Astrocyte of the cerebellum (primary cell): ENCODE data around the gene PDE7B.

Source experiments
- DNase-seq: peaks from one replicate; pipeline ENCODE4 v3.0.0-alpha.2; 2011; ENCODE audit warnings: low read depth
- H3K4me3 ChIP-seq: 2 replicates; pipeline ENCODE4 v1.5.1; 2011; ENCODE audit warnings: mild to moderate bottlenecking, low read depth, low read length, moderate library complexity
- in situ Hi-C: cut with HindIII; loops from 2 replicates; pipeline ENCODE4 v1.10.0; 2017; ENCODE audit warnings: low sequenced_read_pairs
- TF ChIP-seq, protein P1 (sequence below): IDR thresholded peaks from 2 replicates; pipeline ENCODE4 v1.5.1; 2012; ENCODE audit warnings: low read length, low read depth, moderate library complexity, mild to moderate bottlenecking; ENCODE audit errors: missing control alignments

The PDE7B gene

DNA sequence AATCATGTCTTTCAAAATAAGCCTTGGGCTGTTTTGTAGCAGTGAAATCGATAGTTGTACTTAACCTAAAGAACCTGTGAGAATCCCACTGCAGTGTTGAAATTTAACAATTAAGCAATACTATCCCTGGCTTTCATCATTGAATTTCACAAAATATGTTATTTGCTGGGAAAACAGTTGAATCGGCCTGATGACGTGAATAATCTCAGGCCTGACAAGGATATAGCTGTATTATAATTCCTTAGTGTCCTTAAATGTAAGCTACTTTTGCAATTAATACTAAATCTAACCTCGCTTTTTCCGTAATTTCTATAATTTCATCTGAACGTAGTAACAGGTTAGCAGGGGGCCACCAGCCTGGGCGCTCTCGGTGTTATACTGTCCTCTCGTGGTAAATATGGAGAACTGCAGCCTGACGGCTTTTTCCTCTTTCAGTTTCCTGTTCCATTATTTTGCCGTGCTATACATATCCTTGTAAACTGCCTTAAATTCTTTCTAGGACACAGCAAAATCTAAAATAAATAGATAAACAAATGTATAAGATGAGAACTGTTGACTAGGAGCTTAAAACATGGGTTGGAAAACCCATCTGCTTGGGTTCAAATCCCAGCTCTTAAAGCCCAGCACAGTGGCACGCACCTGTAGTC is 374.6 kb downstream of the PDE7B start:
- H3K4me3 ChIP-seq, result no peak overlapping the region
- in situ Hi-C loops, result loop anchor here (25.0 kb wide), 1 partner anchor 714 kb away; no protein-coding TSS in a partner anchor
- DNase-seq, result peak; percentile 53
- TF ChIP-seq, protein P1, sequence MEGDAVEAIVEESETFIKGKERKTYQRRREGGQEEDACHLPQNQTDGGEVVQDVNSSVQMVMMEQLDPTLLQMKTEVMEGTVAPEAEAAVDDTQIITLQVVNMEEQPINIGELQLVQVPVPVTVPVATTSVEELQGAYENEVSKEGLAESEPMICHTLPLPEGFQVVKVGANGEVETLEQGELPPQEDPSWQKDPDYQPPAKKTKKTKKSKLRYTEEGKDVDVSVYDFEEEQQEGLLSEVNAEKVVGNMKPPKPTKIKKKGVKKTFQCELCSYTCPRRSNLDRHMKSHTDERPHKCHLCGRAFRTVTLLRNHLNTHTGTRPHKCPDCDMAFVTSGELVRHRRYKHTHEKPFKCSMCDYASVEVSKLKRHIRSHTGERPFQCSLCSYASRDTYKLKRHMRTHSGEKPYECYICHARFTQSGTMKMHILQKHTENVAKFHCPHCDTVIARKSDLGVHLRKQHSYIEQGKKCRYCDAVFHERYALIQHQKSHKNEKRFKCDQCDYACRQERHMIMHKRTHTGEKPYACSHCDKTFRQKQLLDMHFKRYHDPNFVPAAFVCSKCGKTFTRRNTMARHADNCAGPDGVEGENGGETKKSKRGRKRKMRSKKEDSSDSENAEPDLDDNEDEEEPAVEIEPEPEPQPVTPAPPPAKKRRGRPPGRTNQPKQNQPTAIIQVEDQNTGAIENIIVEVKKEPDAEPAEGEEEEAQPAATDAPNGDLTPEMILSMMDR, result peak; percentile 100

GRCh38 chr6:136226674-136227377 is 375.3 kb downstream of the PDE7B start:
- in situ Hi-C loops, result loop anchor here (25.0 kb wide), 1 partner anchor 715 kb away; no protein-coding TSS in a partner anchor
- TF ChIP-seq, protein P1, result no peak
- no peak for DNase-seq
- no peak overlapping the region for H3K4me3 ChIP-seq

DNA sequence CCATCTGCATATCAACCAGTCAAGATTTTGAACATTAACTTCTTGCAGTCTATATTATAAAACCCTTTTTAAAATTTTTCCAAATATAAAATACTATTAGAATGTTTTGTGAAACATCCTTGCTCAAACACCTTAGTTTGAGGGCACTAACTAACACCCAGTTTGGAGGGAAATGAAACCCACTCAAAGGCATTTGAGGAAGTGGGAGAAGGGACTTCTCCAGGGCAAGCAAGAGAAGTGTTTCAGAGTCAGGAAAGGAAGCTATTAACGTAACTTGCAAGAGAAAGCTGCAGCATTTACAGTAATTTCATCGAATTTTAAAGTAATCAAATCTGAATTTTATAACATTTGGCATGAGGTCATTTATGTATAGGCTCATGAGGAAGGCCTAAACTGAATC is 377.3 kb downstream of the PDE7B start:
- in situ Hi-C loops, result loop anchor here (25.0 kb wide), 1 partner anchor 717 kb away; no protein-coding TSS in a partner anchor
- no peak for DNase-seq
- TF ChIP-seq, protein P1, result no peak
- H3K4me3 ChIP-seq, result no peak overlapping the region

DNA sequence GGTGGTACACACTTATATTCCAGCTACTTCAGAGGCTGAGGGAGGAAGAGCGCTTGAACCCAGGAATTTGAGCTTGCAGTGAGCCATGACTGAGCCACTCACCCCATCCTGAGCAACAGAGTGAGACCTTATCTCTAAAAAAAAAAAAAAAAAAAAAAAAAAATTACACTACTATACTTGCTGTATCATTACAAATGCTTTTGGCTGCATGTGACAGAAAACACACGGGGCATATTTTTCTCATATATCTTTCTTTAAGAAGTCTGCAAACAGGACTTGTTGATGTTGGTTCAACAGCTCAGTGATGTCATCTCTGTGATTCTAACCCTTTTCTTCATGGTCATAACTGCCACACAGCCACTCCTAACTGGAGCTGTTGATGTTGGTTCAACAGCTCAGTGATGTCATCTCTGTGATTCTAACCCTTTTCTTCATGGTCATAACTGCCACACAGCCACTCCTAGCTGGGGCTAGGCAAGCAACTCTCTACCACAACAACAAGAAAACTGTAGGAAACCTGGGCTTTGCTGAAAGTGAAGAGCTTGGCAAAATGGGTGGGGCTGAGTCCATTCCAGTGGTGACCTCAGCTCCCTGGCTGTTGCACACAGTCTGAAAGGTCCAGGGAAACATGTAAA is 378.8 kb downstream of the PDE7B start:
- no peak for DNase-seq
- TF ChIP-seq, protein P1, result no peak
- no peak overlapping the region for H3K4me3 ChIP-seq
- in situ Hi-C loops, result loop anchor here (25.0 kb wide), 1 partner anchor 718 kb away; no protein-coding TSS in a partner anchor

- TF ChIP-seq, protein P1, result no peak
- DNase-seq, result no peak
- no peak overlapping the region for H3K4me3 ChIP-seq
- in situ Hi-C loops, result loop anchor here (25.0 kb wide), 1 partner anchor 720 kb away; no protein-coding TSS in a partner anchor
Observed at GRCh38 chr6:136232701-136233100, 381.2 kb downstream of the PDE7B start.

DNA sequence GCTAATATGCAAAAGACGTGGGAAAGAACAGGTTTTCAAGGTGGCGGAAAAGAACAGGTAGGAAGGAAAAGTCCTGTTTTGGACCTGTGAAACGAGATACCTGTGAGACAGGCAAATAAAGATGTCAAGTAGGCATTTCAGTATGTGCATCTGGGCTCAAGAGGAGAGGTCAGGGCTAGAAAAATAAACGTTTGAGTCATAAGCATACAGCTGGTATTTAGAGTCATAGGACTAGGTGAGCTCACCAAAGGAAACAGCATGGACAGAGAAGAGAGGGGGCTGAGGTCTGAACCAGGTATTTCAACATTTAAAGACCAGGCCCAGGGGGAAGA is 383.7 kb downstream of the PDE7B start:
- in situ Hi-C loops, result loop anchor here (25.0 kb wide), 1 partner anchor 723 kb away; no protein-coding TSS in a partner anchor
- no peak overlapping the region for H3K4me3 ChIP-seq
- DNase-seq, result no peak
- TF ChIP-seq, protein P1, result no peak
